PC-3 (cell line): ENCODE data around the gene PRMT3. TPM values are rescaled to one million over a fixed set of nuclear protein-coding genes. Genes with fewer than 3 reads are reported as not detected.
"Not testable (repeated sequence)": the region's sequence is repeated elsewhere in the genome, so short reads cannot be mapped to it uniquely, and the experiment has no call there.

Experiments used
- ATAC-seq: fragments of 200-7000 bp; cut with Tn5 transposase; 2 replicates; pipeline ENCODE4 v1.9.1; 2020; ENCODE audit warnings: mild to moderate bottlenecking, moderate library complexity
- BruUV-seq: library from RNA; stranded (reverse); fragments of 400-500 nt; replicated peaks from 2 replicates; lab custom pipeline; 2021; lab: Mats Ljungman, UMichigan
- CTCF ChIA-PET: fragments of 300-600 bp; sonication (Branson Sonifier 250); formaldehyde crosslinking; loops from one replicate; lab custom pipeline; 2022; ENCODE audit warnings: antibody characterized with exemption; lab: Charles Lee
- POLR2A ChIA-PET: fragments of 300-600 bp; sonication (Branson Sonifier 250); formaldehyde crosslinking; loops from one replicate; lab custom pipeline; 2022; ENCODE audit warnings: antibody characterized with exemption; ENCODE audit not compliant: unreplicated experiment; lab: Charles Lee
- DNase-seq: peaks from one replicate; pipeline ENCODE4 v3.0.0-alpha.2; 2015
- H2AFZ ChIP-seq: fragments of 300-600 bp; sonication (generic); 2 replicates; pipeline ENCODE4 v1.6.0; 2016; ENCODE audit warnings: antibody characterized with exemption, low read length
- H3F3A ChIP-seq: fragments of 300-600 bp; sonication (generic); one replicate; pipeline ENCODE4 v1.6.0; 2017; ENCODE audit warnings: antibody characterized with exemption, low read length, control low read depth, mild to moderate bottlenecking; ENCODE audit not compliant: unreplicated experiment
- H3K27ac ChIP-seq: fragments of 300-600 bp; sonication (generic); 2 replicates; pipeline ENCODE4 v1.5.1; 2016; ENCODE audit warnings: mild to moderate bottlenecking, low read length
- H3K27me3 ChIP-seq: fragments of 300-600 bp; sonication (generic); 2 replicates; pipeline ENCODE4 v1.6.1; 2016; ENCODE audit warnings: low read length, mixed read lengths
- H3K36me3 ChIP-seq: fragments of 300-600 bp; sonication (generic); 2 replicates; pipeline ENCODE4 v1.6.1; 2016; ENCODE audit warnings: low read depth, mixed run types, low read length, mixed read lengths
- H3K4me1 ChIP-seq: fragments of 300-600 bp; sonication (generic); 2 replicates; pipeline ENCODE4 v1.5.1; 2016; ENCODE audit warnings: low read length; ENCODE audit not compliant: insufficient read depth
- H3K4me2 ChIP-seq: fragments of 300-600 bp; sonication (generic); 2 replicates; pipeline ENCODE4 v1.6.0; 2016; ENCODE audit warnings: low read length
- H3K4me3 ChIP-seq: fragments of 300-600 bp; sonication (generic); 2 replicates; pipeline ENCODE4 v1.5.1; 2016; ENCODE audit warnings: mild to moderate bottlenecking, low read length, mixed read lengths
- H3K79me2 ChIP-seq: fragments of 300-600 bp; sonication (generic); 2 replicates; pipeline ENCODE4 v1.6.1; 2017; ENCODE audit warnings: low read length, mixed read lengths
- H3K9ac ChIP-seq: fragments of 300-600 bp; sonication (generic); 2 replicates; pipeline ENCODE4 v1.6.0; 2016; ENCODE audit warnings: mild to moderate bottlenecking, low read length
- H3K9me2 ChIP-seq: fragments of 300-600 bp; sonication (generic); replicated peaks from 2 replicates; pipeline ENCODE4 v1.6.1; 2016; ENCODE audit warnings: mixed run types, low read length, mixed read lengths
- H3K9me3 ChIP-seq: fragments of 300-600 bp; sonication (generic); 2 replicates; pipeline ENCODE4 v1.6.1; 2016; ENCODE audit warnings: low read length, mixed read lengths
- H4K20me1 ChIP-seq: fragments of 300-600 bp; sonication (generic); 2 replicates; pipeline ENCODE4 v1.6.1; 2016; ENCODE audit warnings: low read length, mixed read lengths
- CTCF ChIP-seq: fragments of 300-600 bp; sonication (generic); conservative IDR thresholded peaks from 2 replicates; pipeline ENCODE4 v1.5.1; 2017; ENCODE audit warnings: antibody characterized with exemption, low read depth, mild to moderate bottlenecking, low read length
- EZH2 ChIP-seq: fragments of 300-600 bp; sonication (generic); IDR thresholded peaks from one replicate; pipeline ENCODE4 v1.6.1; 2017; ENCODE audit warnings: antibody characterized with exemption, mild to moderate bottlenecking, low read length; ENCODE audit not compliant: unreplicated experiment
- EZH2phosphoT487 ChIP-seq: fragments of 300-600 bp; sonication (generic); IDR thresholded peaks from 2 replicates; pipeline ENCODE4 v1.6.1; 2018; ENCODE audit warnings: mild to moderate bottlenecking, antibody characterized with exemption, low read length, borderline replicate concordance
- intact Hi-C: fragments of 100-400 bp; cut with micrococcal nuclease; formaldehyde crosslinking; loops from 2 replicates; pipeline ENCODE4 v1.9.0; 2023
- total RNA-seq: library from RNA; depleted of rRNA; stranded (reverse); fragments of >200 nt; gene quantifications from 2 replicates; pipeline ENCODE4 v1.2.3, GENCODE V29; 2014

PRMT3 gene
- total RNA-seq, 1 experiment from 2014 or later, result 43.7 TPM

GRCh38 chr11:20363500-20364340 lies 23.8 kb upstream of the PRMT3 start, which contains the start of gene HTATIP2:
TSS of gene HTATIP2 (plus strand) at chr11:20363714. CDS start at chr11:20364238, 524 bp downstream.
- CTCF ChIA-PET, result no interaction called here
- Histone ChIP-seq H3K36me3 (no peaks in the 10 kb centered on the region), H3K27ac (peak within 1 kb of the TSS; percentile 89), H2AFZ (peak within 1 kb of the TSS; percentile 74), H3K9me3 (no peaks in the 10 kb centered on the region), H3K9ac (peak within 1 kb of the TSS; percentile 97), H3F3A (peaks cover 11% of the 10 kb centered on the region), H3K9me2 (no peaks in the 10 kb centered on the region), H3K79me2 (peaks cover 29% of the 10 kb centered on the region), H3K4me1 (peaks cover 60% of the 10 kb centered on the region), H3K4me2 (peak within 1 kb of the TSS; percentile 81), H3K4me3 (peak within 1 kb of the TSS; percentile 67), H4K20me1 (no peaks in the 10 kb centered on the region), H3K27me3 (no peaks in the 10 kb centered on the region)
- POLR2A ChIA-PET, result no interaction called here
- TF ChIP-seq EZH2phosphoT487 (no peak), EZH2 (no peak), CTCF (no peak)
- no TSS peak for BruUV-seq
- intact Hi-C loops, result loop anchor here (5.0 kb wide), 1 partner anchor 806 kb away; no protein-coding TSS in a partner anchor
- DNase-seq (peak; percentile 54), ATAC-seq (peak; percentile 57)

GRCh38 chr11:20364341-20364792 lies 23.1 kb upstream of the PRMT3 start:
- Histone ChIP-seq H3K9me3 (no peaks in the 10 kb centered on the region), H3F3A (peaks cover 11% of the 10 kb centered on the region), H3K9ac (peak overlapping the region; percentile 97), H3K4me2 (peak overlapping the region; percentile 81), H3K9me2 (no peaks in the 10 kb centered on the region), H4K20me1 (no peaks in the 10 kb centered on the region), H2AFZ (peak overlapping the region; percentile 74), H3K27me3 (no peaks in the 10 kb centered on the region), H3K4me1 (peaks cover 60% of the 10 kb centered on the region), H3K79me2 (peaks cover 36% of the 10 kb centered on the region), H3K4me3 (peak overlapping the region; percentile 67), H3K27ac (peak overlapping the region; percentile 89), H3K36me3 (0 out of 2 replicates have a peak, but pooled peaks cover 5% of the 10 kb centered on the region)
- intact Hi-C loops, result loop anchor here (5.0 kb wide), 1 partner anchor 807 kb away; no protein-coding TSS in a partner anchor
- TSS peak; percentile 64 for BruUV-seq
- ATAC-seq, result peak; percentile 7
- DNase-seq, result peak; percentile 31
- POLR2A ChIA-PET, result no interaction called here
- TF ChIP-seq EZH2phosphoT487, result no peak
- TF ChIP-seq EZH2, result no peak
- TF ChIP-seq CTCF, result no peak
- CTCF ChIA-PET, result no interaction called here

GRCh38 chr11:20365465-20365864 lies 22.1 kb upstream of the PRMT3 start:
- Histone ChIP-seq H3K4me2 (peak overlapping the region; percentile 81; the same call in 1 of the 2 replicates), H3K4me1 (peaks cover 65% of the 10 kb centered on the region), H3K27ac (peak overlapping the region; percentile 89), H3K79me2 (peaks cover 44% of the 10 kb centered on the region), H3F3A (peaks cover 11% of the 10 kb centered on the region)
- H3K4me3 ChIP-seq, H2AFZ ChIP-seq, H4K20me1 ChIP-seq, H3K9me2 ChIP-seq, H3K9ac ChIP-seq, H3K36me3 ChIP-seq, POLR2A ChIA-PET, BruUV-seq, DNase-seq, ATAC-seq, CTCF ChIA-PET, H3K27me3 ChIP-seq, intact Hi-C loops, H3K9me3 ChIP-seq: not testable (repeated sequence)
